Measurements from ENCODE around the gene ZNF831. TPM values are rescaled to one million over a fixed set of nuclear protein-coding genes. Genes with fewer than 3 reads are reported as not detected.

The ZNF831 gene
- total RNA-seq, 4 donors from 2014 or later: 0.78 to 2.3 (median 1.6) TPM

- TF ChIP-seq CTCF (IDR thresholded peaks at IDR 0.05) (no peak), POLR2A (IDR thresholded peaks at IDR 0.05) (no peak)
- no peak overlapping the region for H3K27ac ChIP-seq
- no peaks in the 10 kb centered on the region for H3K9me3 ChIP-seq
- intact Hi-C loops (cut with DNase I): no loop called here
- DNase-seq: no peak
- H3K36me3 ChIP-seq: no peaks in the 10 kb centered on the region
- no peaks in the 10 kb centered on the region for H3K4me1 ChIP-seq
- H3K4me3 ChIP-seq (replicated peaks in 1 of 3): no peak overlapping the region
- H3K27me3 ChIP-seq: no peaks in the 10 kb centered on the region
- 69 to 75% methylated on average over 9 of the region's 9 CpGs for WGBS, 2 donors
These were observed 1.2 kb downstream of the ZNF831 start for GRCh38 chr20:59164686-59165391.

DNA sequence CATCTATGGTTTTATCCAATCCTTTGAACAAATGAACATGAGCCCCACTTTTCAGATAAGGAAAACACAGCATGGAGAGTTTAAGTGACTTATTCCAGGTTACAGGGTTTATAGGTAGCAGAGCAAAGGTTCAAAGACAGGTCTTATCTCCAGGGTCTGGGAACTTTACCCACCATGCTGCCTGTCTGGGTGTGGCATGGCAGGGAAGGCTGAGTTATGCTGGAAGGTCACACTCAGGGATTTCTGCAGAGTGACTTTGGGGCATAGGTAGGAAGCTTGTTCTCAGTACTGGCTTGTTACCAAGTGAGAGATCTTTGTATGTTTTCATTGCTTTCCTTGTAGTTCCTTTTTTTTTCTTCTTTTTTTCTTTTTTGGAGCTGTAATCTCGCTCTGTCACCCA, 1.8 kb downstream of the ZNF831 start:
- no peaks in the 10 kb centered on the region for H3K4me1 ChIP-seq
- no peaks in the 10 kb centered on the region for H3K36me3 ChIP-seq
- no peak overlapping the region for H3K4me3 ChIP-seq (replicated peaks in 1 of 3)
- TF ChIP-seq CTCF (IDR thresholded peaks at IDR 0.05) (no peak), POLR2A (IDR thresholded peaks at IDR 0.05) (no peak)
- DNase-seq: no peak
- intact Hi-C loops (cut with DNase I): no loop called here
- 84 to 97% methylated on average over 1 of the region's 1 CpG for WGBS, 2 donors
- H3K9me3 ChIP-seq: no peaks in the 10 kb centered on the region
- no peak overlapping the region for H3K27ac ChIP-seq
- H3K27me3 ChIP-seq: no peaks in the 10 kb centered on the region

DNA sequence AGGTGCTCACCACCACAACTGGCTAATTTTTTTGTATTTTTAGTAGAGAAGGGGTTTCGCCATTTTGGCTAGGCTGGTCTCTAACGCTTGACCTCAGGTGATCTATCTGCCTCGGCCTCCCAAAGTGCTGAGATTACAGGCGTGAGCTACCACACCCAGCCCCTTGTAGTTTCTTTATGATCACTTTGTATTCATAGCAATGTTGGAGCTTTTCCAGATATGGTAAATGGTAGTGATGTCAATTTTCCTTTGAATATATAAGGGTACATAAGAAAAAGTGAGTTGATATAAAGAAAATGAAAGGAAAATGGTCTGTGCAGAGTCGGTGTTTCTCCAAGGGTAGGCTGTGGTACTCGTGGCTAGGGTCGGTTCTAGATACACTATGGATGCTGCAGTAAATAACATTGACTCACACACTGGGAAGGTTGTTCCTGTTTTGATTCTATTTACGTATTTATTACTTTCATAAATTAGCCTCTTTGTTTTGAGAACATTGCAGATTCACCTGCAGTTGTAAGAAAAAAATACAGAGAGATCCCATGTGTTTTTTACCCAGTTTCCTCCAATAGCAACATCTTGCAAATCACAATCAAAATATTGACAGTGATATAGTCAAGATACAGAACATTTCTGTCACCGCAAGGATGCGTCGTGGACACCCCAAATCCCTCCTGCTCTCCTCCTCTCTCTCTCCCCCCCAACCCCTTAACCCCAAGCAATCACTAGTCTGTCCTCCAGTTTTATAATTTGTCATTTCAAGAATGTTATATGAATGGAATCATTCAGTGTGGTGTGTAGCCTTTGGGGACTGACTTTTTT, 2.5 kb downstream of the ZNF831 start:
- H3K9me3 ChIP-seq: no peaks in the 10 kb centered on the region
- TF ChIP-seq CTCF (IDR thresholded peaks at IDR 0.05): no peak
- TF ChIP-seq POLR2A (IDR thresholded peaks at IDR 0.05): no peak
- H3K36me3 ChIP-seq: no peaks in the 10 kb centered on the region
- H3K4me3 ChIP-seq (replicated peaks in 1 of 3): no peak overlapping the region
- 79 to 87% methylated on average over 11 of the region's 11 CpGs for WGBS, 2 donors
- DNase-seq: no peak
- no peak overlapping the region for H3K27ac ChIP-seq
- no peaks in the 10 kb centered on the region for H3K4me1 ChIP-seq
- H3K27me3 ChIP-seq: no peaks in the 10 kb centered on the region
- intact Hi-C loops (cut with DNase I): no loop called here

- Histone ChIP-seq H3K36me3 (no peaks in the 10 kb centered on the region), H3K27ac (no peak overlapping the region), H3K4me1 (no peaks in the 10 kb centered on the region), H3K9me3 (no peaks in the 10 kb centered on the region), H3K4me3 (replicated peaks in 1 of 3) (no peak overlapping the region), H3K27me3 (no peaks in the 10 kb centered on the region)
- intact Hi-C loops (cut with DNase I): no loop called here
- DNase-seq: no peak
- 85 to 88% methylated on average over 5 to 6 of the region's 6 CpGs for WGBS, 2 donors
- no peak for TF ChIP-seq POLR2A (IDR thresholded peaks at IDR 0.05)
- no peak for TF ChIP-seq CTCF (IDR thresholded peaks at IDR 0.05)
These were observed 7.1 kb downstream of the ZNF831 start for GRCh38 chr20:59170406-59171349.

Data from thyroid gland (tissue), 4 donors.